ENCODE results near the gene MYO1B.

MYO1B gene

GRCh38 chr2:191362841-191363240 is 117.6 kb downstream of the MYO1B start:
- DNase-seq (ENCODE audit: low spot score) = no peak

- no peak for DNase-seq (ENCODE audit: low spot score)
These were observed 118.1 kb downstream of the MYO1B start for GRCh38 chr2:191363267-191363666.

- DNase-seq (ENCODE audit: low spot score) = no peak
These were observed 119.9 kb downstream of the MYO1B start for GRCh38 chr2:191365089-191365488.

- peak; percentile 52 for DNase-seq (ENCODE audit: low spot score)
These were observed 121.0 kb downstream of the MYO1B start for GRCh38 chr2:191366199-191366598.

GRCh38 chr2:191369034-191369433 is 123.8 kb downstream of the MYO1B start:
- no peak for DNase-seq (ENCODE audit: low spot score)

- DNase-seq (ENCODE audit: low spot score) = no peak
These were observed 129.2 kb downstream of the MYO1B start for GRCh38 chr2:191374366-191374765.

GRCh38 chr2:191374939-191375338 is 129.7 kb downstream of the MYO1B start:
- DNase-seq (ENCODE audit: low spot score) = no peak

- DNase-seq (ENCODE audit: low spot score) = peak; percentile 43
These were observed 131.9 kb downstream of the MYO1B start for GRCh38 chr2:191376981-191377629.

GRCh38 chr2:191379375-191379774 is 134.2 kb downstream of the MYO1B start:
- no peak for DNase-seq (ENCODE audit: low spot score)

GRCh38 chr2:191382801-191383200 is 137.6 kb downstream of the MYO1B start:
- no peak for DNase-seq (ENCODE audit: low spot score)

GRCh38 chr2:191383486-191383885 is 138.3 kb downstream of the MYO1B start:
- DNase-seq (ENCODE audit: low spot score) = no peak

- no peak for DNase-seq (ENCODE audit: low spot score)
These were observed 139.6 kb downstream of the MYO1B start for GRCh38 chr2:191384829-191385228.

GRCh38 chr2:191385416-191386160 is 140.4 kb downstream of the MYO1B start:
- no peak for DNase-seq (ENCODE audit: low spot score)

- DNase-seq (ENCODE audit: low spot score) = peak; percentile 49
These were observed 141.8 kb downstream of the MYO1B start for GRCh38 chr2:191386938-191387536.

- no peak for DNase-seq (ENCODE audit: low spot score)
These were observed 144.1 kb downstream of the MYO1B start for GRCh38 chr2:191389288-191389687.

GRCh38 chr2:191391171-191391570 is 146.0 kb downstream of the MYO1B start:
- no peak for DNase-seq (ENCODE audit: low spot score)

- DNase-seq (ENCODE audit: low spot score) = no peak
These were observed 148.8 kb downstream of the MYO1B start for GRCh38 chr2:191394043-191394442.

GRCh38 chr2:191396794-191397193 is 151.6 kb downstream of the MYO1B start:
- no peak for DNase-seq (ENCODE audit: low spot score)

- DNase-seq (ENCODE audit: low spot score) = no peak
These were observed 154.4 kb downstream of the MYO1B start for GRCh38 chr2:191399601-191400000.

- peak; percentile 63 for DNase-seq (ENCODE audit: low spot score)
These were observed 156.1 kb downstream of the MYO1B start for GRCh38 chr2:191401287-191401686.

- DNase-seq (ENCODE audit: low spot score) = no peak
These were observed 157.9 kb downstream of the MYO1B start for GRCh38 chr2:191402966-191403565.

GRCh38 chr2:191404568-191404991 is 159.4 kb downstream of the MYO1B start:
- no peak for DNase-seq (ENCODE audit: low spot score)

GRCh38 chr2:191405546-191405945 is 160.3 kb downstream of the MYO1B start:
- no peak for DNase-seq (ENCODE audit: low spot score)
